ENCODE results near the gene ZNF12.

ZNF12 gene

GRCh38 chr7:6648066-6648814, 58.5 kb downstream of the ZNF12 start:
- DNase-seq: no peak
- Histone ChIP-seq H3K4me3 (ENCODE audit: low read depth, low read length) (no peak overlapping the region), H3K36me3 (peaks cover 90% of the 10 kb centered on the region), H3K27ac (no peak overlapping the region), H3K9me3 (ENCODE audit: severe bottlenecking) (peaks cover 10% of the 10 kb centered on the region), H3K27me3 (ENCODE audit: insufficient read depth, low read depth, severe bottlenecking) (no peaks in the 10 kb centered on the region)
- no peak for TF ChIP-seq CTCF (IDR thresholded peaks at IDR 0.05; ENCODE audit: low read depth, low read length)

- DNase-seq: no peak
- no peaks in the 10 kb centered on the region for H3K27me3 ChIP-seq (ENCODE audit: insufficient read depth, low read depth, severe bottlenecking)
- H3K27ac ChIP-seq: no peak overlapping the region
- peaks cover 94% of the 10 kb centered on the region for H3K36me3 ChIP-seq
- TF ChIP-seq CTCF (IDR thresholded peaks at IDR 0.05; ENCODE audit: low read depth, low read length): no peak
- H3K4me3 ChIP-seq (ENCODE audit: low read depth, low read length): no peak overlapping the region
- H3K9me3 ChIP-seq (ENCODE audit: severe bottlenecking): peaks cover 8% of the 10 kb centered on the region
Observed at GRCh38 chr7:6647541-6647940, 59.2 kb downstream of the ZNF12 start.

GRCh38 chr7:6647080-6647479, 59.7 kb downstream of the ZNF12 start:
- Histone ChIP-seq H3K36me3 (peaks cover 94% of the 10 kb centered on the region), H3K27me3 (ENCODE audit: insufficient read depth, low read depth, severe bottlenecking) (no peaks in the 10 kb centered on the region)
- TF ChIP-seq CTCF (IDR thresholded peaks at IDR 0.05; ENCODE audit: low read depth, low read length): no peak

GRCh38 chr7:6646465-6646864, 60.3 kb downstream of the ZNF12 start:
- Histone ChIP-seq H3K36me3 (peaks cover 94% of the 10 kb centered on the region), H3K27ac (no peak overlapping the region), H3K4me3 (ENCODE audit: low read depth, low read length) (no peak overlapping the region), H3K27me3 (ENCODE audit: insufficient read depth, low read depth, severe bottlenecking) (no peaks in the 10 kb centered on the region), H3K9me3 (ENCODE audit: severe bottlenecking) (no peaks in the 10 kb centered on the region)
- DNase-seq: no peak
- no peak for TF ChIP-seq CTCF (IDR thresholded peaks at IDR 0.05; ENCODE audit: low read depth, low read length)

More at GRCh38 chr7:6647080-6647479, 59.7 kb downstream of the ZNF12 start:
- DNase-seq: no peak
- peaks cover 4% of the 10 kb centered on the region for H3K9me3 ChIP-seq (ENCODE audit: severe bottlenecking)
- H3K27ac ChIP-seq: no peak overlapping the region
- no peak overlapping the region for H3K4me3 ChIP-seq (ENCODE audit: low read depth, low read length)

GRCh38 chr7:6644728-6645127, 62.0 kb downstream of the ZNF12 start:
- Histone ChIP-seq H3K4me3 (ENCODE audit: low read depth, low read length) (no peak overlapping the region), H3K9me3 (ENCODE audit: severe bottlenecking) (no peaks in the 10 kb centered on the region), H3K27me3 (ENCODE audit: insufficient read depth, low read depth, severe bottlenecking) (no peaks in the 10 kb centered on the region), H3K36me3 (peaks cover 94% of the 10 kb centered on the region), H3K27ac (no peak overlapping the region)
- TF ChIP-seq CTCF (IDR thresholded peaks at IDR 0.05; ENCODE audit: low read depth, low read length): no peak
- no peak for DNase-seq

Data from WERI-Rb-1 (cell line).